Thyroid gland (tissue), 4 donors: Measurements from ENCODE around the gene ADCY5.

Experiments used
- POLR2A ChIP-seq, 2 donors: fragments of 450-650 bp; IDR thresholded peaks; one replicate each; pipeline ENCODE4 v1.6.1; 2017; ENCODE audit warnings: antibody characterized with exemption in 2 of 2, mild to moderate bottlenecking in 2 of 2, moderate library complexity in 1 of 2
- TF ChIP-seq, protein P1 (sequence below), 6 experiments: fragments of 200-600 bp in 3 of 6; fragments of 450-650 bp in 3 of 6; sonication (generic) in 3 of 6; IDR thresholded peaks; one replicate each; pipeline ENCODE4 v1.5.1; 2016 to 2019; ENCODE audit warnings: antibody characterized with exemption in 6 of 6, mild to moderate bottlenecking in 2 of 6, inconsistent platforms in 1 of 6, moderate library complexity in 1 of 6

GRCh38 chr3:123287962-123288302 is 161.0 kb downstream of the ADCY5 start:
- TF ChIP-seq, protein P1, sequence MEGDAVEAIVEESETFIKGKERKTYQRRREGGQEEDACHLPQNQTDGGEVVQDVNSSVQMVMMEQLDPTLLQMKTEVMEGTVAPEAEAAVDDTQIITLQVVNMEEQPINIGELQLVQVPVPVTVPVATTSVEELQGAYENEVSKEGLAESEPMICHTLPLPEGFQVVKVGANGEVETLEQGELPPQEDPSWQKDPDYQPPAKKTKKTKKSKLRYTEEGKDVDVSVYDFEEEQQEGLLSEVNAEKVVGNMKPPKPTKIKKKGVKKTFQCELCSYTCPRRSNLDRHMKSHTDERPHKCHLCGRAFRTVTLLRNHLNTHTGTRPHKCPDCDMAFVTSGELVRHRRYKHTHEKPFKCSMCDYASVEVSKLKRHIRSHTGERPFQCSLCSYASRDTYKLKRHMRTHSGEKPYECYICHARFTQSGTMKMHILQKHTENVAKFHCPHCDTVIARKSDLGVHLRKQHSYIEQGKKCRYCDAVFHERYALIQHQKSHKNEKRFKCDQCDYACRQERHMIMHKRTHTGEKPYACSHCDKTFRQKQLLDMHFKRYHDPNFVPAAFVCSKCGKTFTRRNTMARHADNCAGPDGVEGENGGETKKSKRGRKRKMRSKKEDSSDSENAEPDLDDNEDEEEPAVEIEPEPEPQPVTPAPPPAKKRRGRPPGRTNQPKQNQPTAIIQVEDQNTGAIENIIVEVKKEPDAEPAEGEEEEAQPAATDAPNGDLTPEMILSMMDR (IDR thresholded peaks at IDR 0.05): no peak
- no peak for TF ChIP-seq POLR2A (IDR thresholded peaks at IDR 0.05)
